Measurements from ENCODE around the gene ZNFX1.

DNA sequence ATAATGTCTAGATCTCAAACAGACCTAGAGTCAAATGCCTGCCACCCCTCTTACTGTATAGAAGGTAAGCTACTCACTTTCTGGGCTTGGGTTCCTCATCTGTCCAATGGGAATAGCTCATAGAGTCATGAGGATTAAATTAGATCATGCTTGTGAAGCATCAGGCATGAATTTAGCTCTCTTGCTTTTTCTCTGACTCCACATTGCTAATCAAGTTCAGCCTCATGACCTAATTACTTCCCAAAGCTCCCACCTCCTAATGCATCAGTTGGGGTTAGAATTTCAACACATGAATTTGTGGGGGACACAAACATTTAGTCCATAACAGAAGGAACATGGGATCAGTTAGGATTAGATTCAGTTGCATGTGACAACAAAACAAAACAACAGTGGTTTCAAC lies 63.3 kb downstream of the ZNFX1 start:
- TF ChIP-seq CTCF (IDR thresholded peaks at IDR 0.05; ENCODE audit: borderline replicate concordance, extremely low read depth, low read length, poor library complexity, severe bottlenecking): no peak
- no peak for TF ChIP-seq EZH2 (IDR thresholded peaks at IDR 0.05; ENCODE audit: borderline replicate concordance, low read depth, low read length, severe bottlenecking)
